NAMALWA (cell line): ENCODE results near the gene MINDY4.

Experiments
- DNase-seq: peaks from one replicate; pipeline ENCODE4 v3.0.0-alpha.2; 2015; ENCODE audit warnings: low spot score

Gene MINDY4

GRCh38 chr7:30853576-30853975, 82.4 kb downstream of the MINDY4 start:
- no peak for DNase-seq

DNA sequence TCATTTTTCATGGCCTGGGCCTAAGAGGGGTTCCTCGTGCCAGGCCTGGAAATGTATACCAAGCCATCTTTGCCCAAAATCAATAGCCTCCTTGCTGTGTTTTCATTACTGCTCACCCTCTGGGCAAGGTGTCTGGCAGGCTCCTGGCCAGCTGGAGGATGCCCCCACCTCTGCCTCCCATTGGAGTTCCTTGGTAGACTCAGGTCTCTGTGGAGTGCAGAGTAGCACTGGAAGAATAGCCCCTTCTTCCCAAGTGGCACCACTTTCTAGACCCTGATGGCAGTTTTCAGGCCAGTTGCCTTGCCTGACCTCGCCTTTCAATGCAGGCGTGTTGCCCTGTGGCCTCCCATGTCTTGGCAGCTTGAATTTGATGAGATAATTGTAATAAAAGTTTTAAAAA, 84.7 kb downstream of the MINDY4 start:
- no peak for DNase-seq

GRCh38 chr7:30858576-30858975, 87.4 kb downstream of the MINDY4 start:
- no peak for DNase-seq

DNA sequence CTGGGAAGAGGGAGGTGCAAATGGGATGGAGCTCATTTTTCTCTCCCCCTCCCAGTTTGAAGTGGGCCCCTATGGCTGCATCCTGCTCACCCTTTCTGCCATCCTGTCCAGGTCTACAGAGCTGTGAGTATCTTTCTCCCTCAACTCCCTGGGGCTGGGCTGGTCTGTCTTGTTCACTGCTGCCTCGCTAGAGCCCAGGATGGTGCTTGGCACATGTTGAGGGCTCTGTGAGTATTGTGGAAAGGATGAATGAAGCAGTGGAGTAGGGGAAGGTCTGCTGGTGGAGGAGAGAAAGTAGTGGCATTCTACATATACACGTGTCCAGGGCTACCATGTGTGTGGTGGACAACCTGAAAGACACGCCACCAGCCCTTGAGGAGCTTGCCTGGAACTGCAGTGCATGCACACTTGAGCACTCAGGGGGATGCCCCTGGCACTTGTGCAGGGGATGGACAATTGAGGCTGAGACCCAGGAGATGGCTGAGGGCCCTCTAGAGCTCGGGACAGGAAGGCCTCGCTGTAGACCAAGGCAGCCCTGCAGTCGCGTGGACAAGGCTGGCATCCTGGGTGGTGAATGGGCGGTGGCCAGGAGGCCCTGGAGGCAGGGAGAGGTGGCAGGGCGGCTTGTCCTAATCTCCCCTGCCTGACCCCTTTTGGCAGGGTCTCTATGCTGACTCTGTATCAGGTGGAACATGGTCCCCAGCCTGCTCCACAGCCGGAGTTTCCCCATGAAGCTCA, 88.2 kb downstream of the MINDY4 start:
- DNase-seq: no peak

DNA sequence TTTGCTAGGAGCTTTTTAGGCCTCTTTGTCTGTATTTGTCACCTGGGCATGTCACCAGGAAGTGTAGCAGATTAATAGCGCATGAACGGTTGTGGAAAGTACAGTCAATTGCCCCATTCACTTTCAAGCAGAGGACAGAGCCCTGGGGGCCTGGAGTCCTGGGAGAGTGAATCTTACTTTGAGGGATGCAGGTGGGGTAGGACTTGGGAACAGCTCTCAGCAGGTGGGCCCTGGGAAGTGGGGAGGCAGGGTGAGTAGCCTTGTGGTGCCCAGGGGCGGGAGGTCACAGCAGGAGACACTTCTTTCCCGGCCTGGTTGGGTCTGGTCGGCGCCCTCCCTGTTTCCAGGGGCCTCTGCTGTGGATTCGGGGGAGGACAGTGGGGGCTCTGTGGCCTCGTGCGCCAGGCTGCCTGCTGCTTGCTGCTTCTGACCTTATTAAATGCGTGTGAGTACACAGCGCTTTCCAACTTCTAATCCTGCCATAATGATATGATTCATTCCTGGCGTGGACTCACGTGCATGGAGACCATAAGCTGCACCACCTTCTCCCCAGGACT, 88.8 kb downstream of the MINDY4 start:
- DNase-seq: no peak

GRCh38 chr7:30861612-30862011, 90.4 kb downstream of the MINDY4 start:
- DNase-seq: no peak

GRCh38 chr7:30862995-30863705, 91.9 kb downstream of the MINDY4 start:
- no peak for DNase-seq

- no peak for DNase-seq
Measured at GRCh38 chr7:30863706-30864035, 92.5 kb downstream of the MINDY4 start.

DNA sequence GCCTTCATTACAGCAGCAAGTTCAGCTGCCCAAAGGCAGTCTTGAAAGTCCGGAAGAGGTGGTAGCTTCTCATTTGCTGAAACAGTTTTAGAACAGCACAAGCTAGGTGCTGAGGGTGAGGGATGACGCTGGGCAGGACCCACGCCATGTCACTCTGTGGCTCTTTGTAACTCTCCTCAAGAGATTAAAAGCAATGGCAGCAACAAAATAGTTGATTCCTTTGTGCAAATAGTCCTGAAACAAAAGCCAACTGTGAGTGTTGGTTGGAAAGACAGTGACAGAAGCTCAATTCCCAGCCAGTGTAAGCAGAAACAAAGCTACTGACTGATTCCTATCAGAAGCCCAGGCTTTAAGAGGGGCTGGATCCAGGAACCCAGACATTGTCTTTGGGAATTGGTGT, 92.9 kb downstream of the MINDY4 start:
- DNase-seq: no peak

- no peak for DNase-seq
Measured at GRCh38 chr7:30865076-30865475, 93.9 kb downstream of the MINDY4 start.

GRCh38 chr7:30865821-30866220, 94.6 kb downstream of the MINDY4 start:
- DNase-seq: no peak

DNA sequence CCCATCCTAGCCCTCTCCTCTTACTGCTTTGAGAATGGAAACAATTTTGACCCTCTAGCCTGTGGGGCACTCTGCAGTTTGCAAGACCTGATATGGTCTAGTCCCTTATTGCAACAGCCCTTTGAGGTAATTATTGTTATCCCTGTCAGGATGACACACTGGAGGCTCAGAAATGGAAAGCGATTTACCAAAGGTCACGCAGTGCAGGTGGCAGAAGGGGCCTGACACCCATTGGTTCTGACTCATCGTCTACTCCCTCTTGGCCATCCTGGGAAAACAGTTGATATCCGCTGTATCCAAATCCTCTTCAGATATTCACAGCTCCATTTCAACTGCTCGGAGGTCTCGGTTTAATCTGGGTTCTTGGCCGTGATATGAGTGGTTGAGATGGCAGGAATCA, 95.7 kb downstream of the MINDY4 start:
- no peak for DNase-seq

GRCh38 chr7:30867483-30867882, 96.3 kb downstream of the MINDY4 start:
- DNase-seq: no peak

DNA sequence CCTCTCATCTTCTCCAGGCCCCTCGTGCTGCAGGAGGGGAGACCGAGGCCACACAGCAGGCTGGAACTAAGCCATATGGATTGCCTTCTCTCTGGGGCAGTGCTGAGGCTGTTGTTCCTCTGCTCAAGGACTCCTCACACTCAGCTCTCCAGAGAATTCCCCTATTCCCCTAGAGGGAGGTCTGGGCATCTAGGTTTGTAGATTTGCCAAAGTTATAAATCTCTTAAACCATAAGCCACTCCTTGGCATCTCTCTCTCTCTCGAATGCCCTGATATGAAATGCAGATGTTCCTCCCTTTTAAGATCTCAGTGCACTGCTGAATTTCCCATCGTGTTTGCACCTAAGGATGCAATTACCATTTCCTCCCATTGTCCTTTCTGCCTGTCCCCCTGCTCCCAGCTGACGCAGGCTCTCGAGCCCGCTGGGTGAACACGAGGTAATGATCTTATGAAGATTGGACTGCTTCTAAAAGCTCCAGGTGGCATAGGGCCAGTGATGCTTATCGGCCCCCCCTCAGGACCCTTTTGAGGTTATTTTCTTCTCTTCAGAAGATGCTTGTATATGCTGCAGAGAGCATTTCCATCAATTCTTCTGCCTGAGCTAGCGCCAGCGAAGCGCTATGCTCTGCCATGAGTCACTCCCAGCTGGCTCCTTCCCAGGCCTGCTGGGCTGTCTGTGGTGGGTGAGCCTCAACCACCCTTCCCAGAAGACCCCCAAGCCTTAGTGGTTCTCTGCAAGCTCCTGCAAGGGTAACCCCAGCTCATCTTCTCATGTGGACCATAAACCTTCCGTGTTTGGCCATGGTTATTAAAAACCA, 98.8 kb downstream of the MINDY4 start:
- DNase-seq: no peak

GRCh38 chr7:30870821-30871518, 99.8 kb downstream of the MINDY4 start:
- DNase-seq: no peak

GRCh38 chr7:30871655-30872054, 100.4 kb downstream of the MINDY4 start:
- DNase-seq: no peak

DNA sequence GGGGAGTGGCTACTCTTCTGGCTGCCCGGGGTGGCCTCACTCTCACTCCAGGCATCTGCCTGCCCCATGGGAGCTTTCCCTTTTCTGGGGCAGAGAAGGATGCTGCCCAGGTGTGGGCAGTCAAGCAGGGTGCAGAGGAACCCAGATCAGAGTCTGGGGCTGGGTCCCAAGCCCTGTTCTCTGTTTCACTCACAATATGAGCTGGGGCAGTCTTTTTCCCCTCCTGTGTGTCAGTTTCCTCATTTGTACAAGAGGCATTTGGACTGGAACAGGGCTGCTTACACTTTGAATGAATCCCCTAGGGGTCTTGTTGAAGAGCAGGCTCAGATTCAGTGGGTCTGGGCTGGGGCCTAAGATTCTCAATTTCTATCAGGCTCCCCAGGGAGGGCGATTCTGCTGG, 102.0 kb downstream of the MINDY4 start:
- no peak for DNase-seq

DNA sequence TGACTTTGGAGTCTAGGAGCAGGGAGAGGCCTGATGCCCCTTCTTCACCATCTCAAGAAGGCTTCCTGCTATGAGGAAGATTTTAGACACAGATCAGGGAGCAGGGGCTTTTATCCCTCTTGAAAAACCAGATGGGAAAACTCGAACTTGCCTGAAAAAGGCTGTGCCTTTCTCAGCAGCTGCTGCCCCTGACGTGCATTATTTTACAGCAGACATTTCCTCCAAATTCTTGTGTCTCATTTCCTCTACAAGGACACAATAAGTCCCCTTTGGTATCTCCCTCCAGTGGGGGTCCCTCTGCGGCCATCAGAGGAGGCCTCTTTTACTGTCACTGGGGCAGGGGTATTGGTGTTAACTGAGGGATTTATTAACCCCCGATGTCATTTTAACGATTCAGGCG, 102.4 kb downstream of the MINDY4 start:
- DNase-seq: no peak

GRCh38 chr7:30874656-30875302, 103.6 kb downstream of the MINDY4 start:
- no peak for DNase-seq

- no peak for DNase-seq
Measured at GRCh38 chr7:30877015-30877769, 106.0 kb downstream of the MINDY4 start.

DNA sequence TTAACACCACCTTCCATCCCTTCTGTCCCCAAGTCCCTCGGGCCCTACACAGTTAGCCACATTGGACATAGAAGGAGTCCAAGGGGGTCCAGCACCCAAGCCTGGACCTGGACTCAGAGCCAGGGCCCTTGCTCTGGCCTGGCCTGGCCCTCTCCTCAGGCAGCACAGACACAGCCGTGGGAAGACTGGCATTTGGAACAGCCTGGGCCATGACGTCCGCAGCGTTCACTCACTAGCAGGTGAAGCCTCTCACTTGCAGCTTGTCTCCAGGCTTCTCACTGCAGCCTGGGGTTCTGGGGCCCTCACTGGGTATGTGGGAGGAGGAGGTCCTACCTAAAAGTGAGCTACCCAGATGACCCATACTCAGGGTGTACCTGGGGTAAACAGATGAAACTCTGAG, 106.8 kb downstream of the MINDY4 start:
- DNase-seq: no peak
